ENCODE results near the gene ENOX1. TPM values are rescaled to one million over a fixed set of nuclear protein-coding genes. Genes with fewer than 3 reads are reported as not detected.
A peak's percentile ranks its signal among the peaks of the same experiment; 100 is the strongest.
"Not testable (repeated sequence)": the region's sequence is repeated elsewhere in the genome, so short reads cannot be mapped to it uniquely, and the experiment has no call there.

The ENOX1 gene
- total RNA-seq: 2.2 and 2.5 TPM in 2 replicates
- long read RNA-seq, partial matches to known transcripts: 0 of 4 reads
- long read RNA-seq, other reads (novel, unspliced or antisense): 4 of 4 reads

DNA sequence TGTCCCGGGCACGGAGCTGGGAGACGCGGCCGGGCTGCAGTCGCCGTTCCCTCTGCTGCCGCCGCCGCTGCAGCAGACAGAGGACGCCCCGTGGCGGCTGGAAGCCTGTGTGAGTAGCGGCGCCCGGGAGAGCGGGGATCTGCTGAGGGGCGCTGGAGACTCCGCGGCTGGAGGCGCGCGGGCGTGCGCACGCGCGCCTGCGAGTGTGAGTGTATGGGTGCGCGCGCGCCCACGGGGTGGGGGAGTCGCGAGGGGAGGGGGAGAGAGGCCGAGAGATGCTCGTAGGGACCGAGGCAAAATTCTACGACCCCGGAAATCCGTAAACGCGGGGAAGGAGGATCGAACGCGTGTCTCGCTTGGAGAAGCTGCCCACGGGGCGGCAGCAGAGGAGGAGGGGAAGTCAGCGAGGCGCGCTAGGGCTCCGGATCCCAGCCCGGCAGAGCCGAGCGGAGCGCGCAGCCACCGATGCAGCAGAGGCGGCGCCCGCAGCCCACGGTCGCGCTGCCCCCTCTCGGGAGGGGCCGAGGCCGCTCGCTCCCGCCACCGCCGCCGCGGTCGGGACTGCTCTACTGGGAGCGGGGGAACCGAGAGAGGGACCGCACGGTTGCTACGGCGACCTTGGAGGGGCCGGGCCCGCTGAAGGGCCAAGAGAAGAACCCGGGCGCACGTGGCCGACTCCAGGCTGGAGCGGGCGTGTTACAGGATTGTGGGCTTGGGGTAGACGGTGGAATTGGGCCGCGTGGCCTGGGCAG lies at the start of gene ENOX1:
Gene ENOX1 (minus strand): TSS at position 207 of the 752 bp plus-strand sequence.
- Mint-ChIP-seq H3K27ac (peak within 1 kb of the TSS; percentile 60), H3K27me3 (peaks cover 23% of the 10 kb centered on the region)
- TF ChIP-seq, protein P1, sequence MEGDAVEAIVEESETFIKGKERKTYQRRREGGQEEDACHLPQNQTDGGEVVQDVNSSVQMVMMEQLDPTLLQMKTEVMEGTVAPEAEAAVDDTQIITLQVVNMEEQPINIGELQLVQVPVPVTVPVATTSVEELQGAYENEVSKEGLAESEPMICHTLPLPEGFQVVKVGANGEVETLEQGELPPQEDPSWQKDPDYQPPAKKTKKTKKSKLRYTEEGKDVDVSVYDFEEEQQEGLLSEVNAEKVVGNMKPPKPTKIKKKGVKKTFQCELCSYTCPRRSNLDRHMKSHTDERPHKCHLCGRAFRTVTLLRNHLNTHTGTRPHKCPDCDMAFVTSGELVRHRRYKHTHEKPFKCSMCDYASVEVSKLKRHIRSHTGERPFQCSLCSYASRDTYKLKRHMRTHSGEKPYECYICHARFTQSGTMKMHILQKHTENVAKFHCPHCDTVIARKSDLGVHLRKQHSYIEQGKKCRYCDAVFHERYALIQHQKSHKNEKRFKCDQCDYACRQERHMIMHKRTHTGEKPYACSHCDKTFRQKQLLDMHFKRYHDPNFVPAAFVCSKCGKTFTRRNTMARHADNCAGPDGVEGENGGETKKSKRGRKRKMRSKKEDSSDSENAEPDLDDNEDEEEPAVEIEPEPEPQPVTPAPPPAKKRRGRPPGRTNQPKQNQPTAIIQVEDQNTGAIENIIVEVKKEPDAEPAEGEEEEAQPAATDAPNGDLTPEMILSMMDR (IDR thresholded peaks at IDR 0.05; ENCODE audit: unreplicated experiment): no peak

GRCh38 chr13:43835701-43836100 lies 48.9 kb upstream of the ENOX1 start:
- TF ChIP-seq, protein P1 (IDR thresholded peaks at IDR 0.05; ENCODE audit: unreplicated experiment): no peak
- Mint-ChIP-seq H3K36me3 (ENCODE audit: insufficient read depth) (no peaks in the 10 kb centered on the region), H3K4me3 (ENCODE audit: low read depth) (no peak overlapping the region), H3K27ac (no peak overlapping the region), H3K4me1 (ENCODE audit: low read depth) (no peaks in the 10 kb centered on the region), H3K9me3 (ENCODE audit: low read depth) (no peaks in the 10 kb centered on the region), H3K27me3 (no peaks in the 10 kb centered on the region)
- DNase-seq (ENCODE audit: low spot score, unreplicated experiment): no peak

More for the DNA sequence above, at the start of gene ENOX1:
- H3K4me1 Mint-ChIP-seq (ENCODE audit: low read depth): peaks cover 6% of the 10 kb centered on the region
- DNase-seq (ENCODE audit: low spot score, unreplicated experiment): peak; percentile 46
- no peaks in the 10 kb centered on the region for H3K9me3 Mint-ChIP-seq (ENCODE audit: low read depth)
- peak within 1 kb of the TSS; percentile 88 for H3K4me3 Mint-ChIP-seq (ENCODE audit: low read depth)
- H3K36me3 Mint-ChIP-seq (ENCODE audit: insufficient read depth): no peaks in the 10 kb centered on the region

DNA sequence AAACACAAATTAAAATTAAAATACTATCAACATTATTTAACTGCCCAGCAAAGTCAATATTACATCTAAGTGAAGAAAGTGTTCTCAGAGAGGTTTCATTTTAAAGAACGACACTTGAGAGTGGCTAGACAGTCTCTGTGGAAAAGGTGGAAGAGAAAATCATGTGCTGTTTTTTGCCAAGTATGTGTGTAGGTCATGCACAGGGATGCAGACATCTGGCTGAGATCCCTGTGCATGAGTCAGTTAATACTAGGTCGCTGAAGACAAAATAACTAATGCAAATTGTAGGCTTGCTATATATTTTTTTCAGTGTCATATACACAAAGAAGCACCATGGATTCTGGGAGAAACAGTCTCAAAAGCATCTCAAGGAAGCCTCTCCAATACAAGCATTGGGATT lies 44.3 kb upstream of the ENOX1 start:
- Mint-ChIP-seq H3K9me3 (ENCODE audit: low read depth) (no peaks in the 10 kb centered on the region), H3K4me3 (ENCODE audit: low read depth) (no peak overlapping the region), H3K36me3 (ENCODE audit: insufficient read depth) (no peaks in the 10 kb centered on the region), H3K4me1 (ENCODE audit: low read depth) (no peaks in the 10 kb centered on the region), H3K27me3 (no peaks in the 10 kb centered on the region), H3K27ac (no peak overlapping the region)
- DNase-seq (ENCODE audit: low spot score, unreplicated experiment): no peak
- TF ChIP-seq, protein P1 (IDR thresholded peaks at IDR 0.05; ENCODE audit: unreplicated experiment): no peak

DNA sequence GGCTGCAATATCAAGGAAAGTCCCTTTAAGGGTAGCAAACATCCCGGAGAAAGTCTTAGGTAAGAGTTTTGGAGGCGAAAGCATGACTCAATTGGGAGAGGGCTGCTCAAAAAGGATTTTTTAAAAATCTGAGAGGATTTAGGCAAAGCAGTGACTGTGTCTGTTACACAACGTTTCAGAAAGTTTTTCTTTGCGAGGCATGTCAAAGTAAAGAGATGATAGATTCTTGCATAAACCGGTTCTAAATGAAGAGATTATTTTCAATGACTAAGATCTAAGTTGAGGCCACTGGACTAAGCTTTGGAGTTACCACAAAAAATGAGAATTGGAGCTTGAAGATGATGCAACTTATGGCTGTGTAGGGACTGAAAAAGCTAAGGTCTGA lies 43.7 kb upstream of the ENOX1 start:
- no peak overlapping the region for H3K4me3 Mint-ChIP-seq (ENCODE audit: low read depth)
- no peaks in the 10 kb centered on the region for H3K27me3 Mint-ChIP-seq
- H3K9me3 Mint-ChIP-seq (ENCODE audit: low read depth): no peaks in the 10 kb centered on the region
- no peak for DNase-seq (ENCODE audit: low spot score, unreplicated experiment)
- no peaks in the 10 kb centered on the region for H3K36me3 Mint-ChIP-seq (ENCODE audit: insufficient read depth)
- H3K27ac Mint-ChIP-seq: no peak overlapping the region
- H3K4me1 Mint-ChIP-seq (ENCODE audit: low read depth): no peaks in the 10 kb centered on the region
- TF ChIP-seq, protein P1 (IDR thresholded peaks at IDR 0.05; ENCODE audit: unreplicated experiment): no peak

- DNase-seq (ENCODE audit: low spot score, unreplicated experiment); H3K4me3 Mint-ChIP-seq (ENCODE audit: low read depth); H3K9me3 Mint-ChIP-seq (ENCODE audit: low read depth); H3K4me1 Mint-ChIP-seq (ENCODE audit: low read depth); H3K27ac Mint-ChIP-seq; H3K36me3 Mint-ChIP-seq (ENCODE audit: insufficient read depth); H3K27me3 Mint-ChIP-seq: not testable (repeated sequence)
Observed at GRCh38 chr13:43824656-43825055, 37.9 kb upstream of the ENOX1 start.

DNA sequence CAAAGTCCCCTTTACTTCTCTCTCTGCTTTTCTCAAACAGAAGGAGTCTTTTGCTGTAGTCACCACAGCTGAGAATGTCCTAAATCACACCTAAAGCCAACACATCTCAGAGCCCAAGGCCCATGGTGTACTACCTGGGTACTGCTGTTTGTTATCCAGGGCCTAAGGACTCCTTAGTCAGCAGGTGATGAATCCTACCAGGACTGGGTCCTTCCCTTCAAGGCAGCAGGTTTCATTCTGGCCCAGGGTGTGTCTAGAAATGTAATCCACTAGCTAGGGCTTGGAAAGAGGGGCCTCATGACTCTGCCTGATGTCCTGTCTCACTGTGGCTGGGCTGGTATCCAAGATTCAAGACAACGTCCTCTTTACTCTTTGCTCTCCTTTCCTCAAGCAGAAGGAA lies 36.2 kb upstream of the ENOX1 start:
- Mint-ChIP-seq H3K4me1 (ENCODE audit: low read depth) (no peaks in the 10 kb centered on the region), H3K4me3 (ENCODE audit: low read depth) (no peak overlapping the region), H3K27ac (no peak overlapping the region), H3K27me3 (no peaks in the 10 kb centered on the region), H3K9me3 (ENCODE audit: low read depth) (peaks cover 3% of the 10 kb centered on the region), H3K36me3 (ENCODE audit: insufficient read depth) (no peaks in the 10 kb centered on the region)
- TF ChIP-seq, protein P1 (IDR thresholded peaks at IDR 0.05; ENCODE audit: unreplicated experiment): no peak
- DNase-seq (ENCODE audit: low spot score, unreplicated experiment): no peak
